Transverse colon (tissue), 4 donors: Measurements from ENCODE around the gene EPHB4.

Experiments used
- CTCF ChIP-seq, 5 experiments: fragments of 200-600 bp in 3 of 5; fragments of 450-650 bp in 2 of 5; sonication (generic) in 3 of 5; IDR thresholded peaks; 1 replicate in 2 of 5; 2 replicates in 3 of 5; pipeline ENCODE4 v1.5.1; 2016 to 2017; ENCODE audit warnings: antibody characterized with exemption in 5 of 5, inconsistent platforms in 3 of 5, mild to moderate bottlenecking in 2 of 5, moderate library complexity in 1 of 5
- EP300 ChIP-seq: sonication (generic); formaldehyde crosslinking; IDR thresholded peaks from one replicate; pipeline ENCODE4 v1.6.1; 2017; ENCODE audit warnings: antibody characterized with exemption, low read depth
- POLR2A ChIP-seq: fragments of 450-650 bp; IDR thresholded peaks from one replicate; pipeline ENCODE4 v1.6.1; 2016; ENCODE audit warnings: antibody characterized with exemption, mild to moderate bottlenecking, moderate library complexity
- POLR2AphosphoS5 ChIP-seq, 3 donors: sonication (generic); formaldehyde crosslinking; IDR thresholded peaks; one replicate each; pipeline ENCODE4 v1.6.1; 2016; ENCODE audit warnings: antibody characterized with exemption in 3 of 3

GRCh38 chr7:100778061-100778621 lies 49.2 kb downstream of the EPHB4 start:
- TF ChIP-seq CTCF (IDR thresholded peaks at IDR 0.05) (no peak), POLR2A (no peak), POLR2AphosphoS5 (IDR thresholded peaks at IDR 0.05) (no peak), EP300 (no peak)
